Testis (tissue), 3 donors: ENCODE measurements around the gene NUMB. TPM values are rescaled to one million over a fixed set of nuclear protein-coding genes. Genes with fewer than 3 reads are reported as not detected.
"Not testable (repeated sequence)": the region's sequence is repeated elsewhere in the genome, so short reads cannot be mapped to it uniquely, and the experiment has no call there.

Experiments
- DNase-seq: peaks from one replicate; pipeline ENCODE4 v3.0.0-alpha.2; 2019
- H3K27ac ChIP-seq, 2 donors: fragments of 200-600 bp; sonication (generic); one replicate each; pipeline ENCODE4 v1.5.1; 2019
- H3K27me3 ChIP-seq: fragments of 200-600 bp; sonication (generic); one replicate; pipeline ENCODE4 v1.5.1; 2019
- H3K36me3 ChIP-seq: fragments of 200-600 bp; sonication (generic); one replicate; pipeline ENCODE4 v1.5.1; 2017; ENCODE audit warnings: low read depth; ENCODE audit errors: missing control alignments
- H3K4me1 ChIP-seq: fragments of 200-600 bp; sonication (generic); one replicate; pipeline ENCODE4 v1.5.1; 2019
- H3K4me3 ChIP-seq, 2 donors: fragments of 200-600 bp; sonication (generic); one replicate each; pipeline ENCODE4 v1.5.1; 2017 to 2019
- H3K9me3 ChIP-seq: fragments of 200-600 bp; sonication (generic); one replicate; pipeline ENCODE4 v1.5.1; 2017
- CTCF ChIP-seq, 3 experiments: fragments of 450-650 bp in 2 of 3; fragments of 200-600 bp in 1 of 3; sonication (generic) in 1 of 3; IDR thresholded peaks; one replicate each; pipeline ENCODE4 v1.5.1; 2016 to 2019; ENCODE audit warnings: antibody characterized with exemption in 3 of 3, mild to moderate bottlenecking in 2 of 3, moderate library complexity in 1 of 3
- POLR2A ChIP-seq: fragments of 450-650 bp; IDR thresholded peaks from one replicate; pipeline ENCODE4 v1.6.1; 2017; ENCODE audit warnings: antibody characterized with exemption, mild to moderate bottlenecking, moderate library complexity
- WGBS, 2 donors: methylation state at CpG; one replicate each; pipeline ENCODE4 v1.1.5; 2018; 5-methylcytosine and 5-hydroxymethylcytosine counted together
- intact Hi-C: fragments of 100-400 bp; cut with DNase I; formaldehyde crosslinking; loops from one replicate; pipeline ENCODE4 v1.15.1; 2023; ENCODE audit warnings: low total_unique reads
- polyA plus RNA-seq: library from polyadenylated mRNA; stranded (reverse); fragments of 350-450 nt; fragmentation: Illumina TruSeq; extraction: RNeasy Lipid Tissue Mini Kit (QIAGEN cat#74804); gene quantifications from one replicate; pipeline ENCODE4 v1.2.3, GENCODE V29; 2014; ENCODE audit warnings: low read depth, low replicate concordance; ENCODE audit not compliant: insufficient read depth
- total RNA-seq, 2 donors: library from RNA; depleted of rRNA; stranded (reverse); fragments of >200 nt; gene quantifications; one replicate each; pipeline ENCODE4 v1.2.3, GENCODE V29; 2016

Gene NUMB
- total and polyA plus RNA-seq, 3 donors from 2014 or later, result 60.3 to 78.7 (median 69.7) TPM

DNA sequence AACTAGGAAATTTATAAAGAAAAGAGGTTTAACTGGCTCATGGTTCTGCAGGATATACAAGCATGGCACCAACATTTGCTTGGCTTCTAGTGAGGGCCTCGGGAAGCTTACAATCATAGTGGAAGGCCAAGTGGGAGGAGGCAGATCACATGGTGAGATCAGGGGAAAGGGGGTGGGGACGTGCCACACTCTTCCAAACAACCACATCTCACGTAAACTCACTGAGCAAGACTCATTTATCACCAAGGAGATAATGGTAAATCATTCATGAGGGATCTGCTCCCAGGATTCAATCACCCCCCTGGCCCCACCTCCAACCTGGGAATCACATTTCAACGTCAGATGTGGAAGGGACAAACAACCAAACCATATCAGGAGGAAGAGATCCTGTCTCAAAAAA, 35.8 kb downstream of the NUMB start:
- 82 to 83% methylated on average over 4 of the region's 4 CpGs for WGBS, 2 donors
- Histone ChIP-seq H3K4me1 (no peaks in the 10 kb centered on the region), H3K27me3 (no peaks in the 10 kb centered on the region), H3K9me3 (no peaks in the 10 kb centered on the region), H3K36me3 (no peaks in the 10 kb centered on the region), H3K4me3 (no peak overlapping the region), H3K27ac (no peak overlapping the region)
- intact Hi-C loops, result no loop called here
- no peak for DNase-seq
- TF ChIP-seq CTCF (IDR thresholded peaks at IDR 0.05), result no peak
- no peak for TF ChIP-seq POLR2A

GRCh38 chr14:73418227-73418626, 40.1 kb downstream of the NUMB start:
- H3K4me1 ChIP-seq, result peaks cover 9% of the 10 kb centered on the region
- H3K9me3 ChIP-seq, result no peaks in the 10 kb centered on the region
- WGBS, 2 donors, result 90 to 100% methylated on average over 3 of the region's 3 CpGs
- intact Hi-C loops, result no loop called here
- no peak overlapping the region for H3K4me3 ChIP-seq
- no peaks in the 10 kb centered on the region for H3K27me3 ChIP-seq
- no peaks in the 10 kb centered on the region for H3K36me3 ChIP-seq
- DNase-seq, result no peak
- H3K27ac ChIP-seq, result no peak overlapping the region
- TF ChIP-seq CTCF (IDR thresholded peaks at IDR 0.05) (no peak), POLR2A (no peak)

- H3K9me3 ChIP-seq, H3K27ac ChIP-seq, H3K27me3 ChIP-seq, DNase-seq, H3K4me1 ChIP-seq, intact Hi-C loops, H3K36me3 ChIP-seq, H3K4me3 ChIP-seq: not testable (repeated sequence)
- WGBS, 2 donors, result 97 to 100% methylated on average over 3 of the region's 3 CpGs
These were observed 52.1 kb downstream of the NUMB start for GRCh38 chr14:73406248-73406647.

DNA sequence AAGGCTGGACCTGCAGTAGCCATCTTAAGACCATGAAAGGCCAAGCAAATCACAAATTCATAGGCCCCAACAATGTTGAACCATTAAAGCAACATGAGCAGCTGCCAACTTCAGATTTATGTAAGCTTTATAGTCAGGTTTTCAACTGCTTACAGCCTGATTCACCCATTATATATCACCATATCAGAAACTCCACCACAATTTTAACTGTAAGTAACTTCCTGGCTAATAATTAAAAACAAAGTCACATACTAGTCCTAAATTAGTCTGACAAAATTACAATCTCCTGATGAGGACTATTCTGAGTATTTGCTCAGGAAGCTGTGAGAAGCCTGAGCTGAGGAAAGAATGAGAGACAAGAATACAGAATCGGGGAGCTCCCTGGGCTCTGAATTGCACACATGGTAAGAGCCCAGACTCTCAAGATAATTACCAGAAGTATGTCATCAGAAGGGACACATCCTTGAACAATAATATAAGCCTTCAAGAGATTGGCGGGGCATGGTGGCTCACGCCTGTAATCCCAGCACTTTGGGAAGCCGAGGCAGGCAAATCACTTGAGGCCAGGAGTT, 55.1 kb downstream of the NUMB start:
- Histone ChIP-seq H3K9me3 (no peaks in the 10 kb centered on the region), H3K36me3 (no peaks in the 10 kb centered on the region), H3K27ac (no peak overlapping the region), H3K4me3 (no peak overlapping the region), H3K4me1 (no peaks in the 10 kb centered on the region), H3K27me3 (no peaks in the 10 kb centered on the region)
- intact Hi-C loops, result no loop called here
- no peak for DNase-seq
- 91 to 95% methylated on average over 4 of the region's 4 CpGs for WGBS, 2 donors
- TF ChIP-seq POLR2A (no peak), CTCF (IDR thresholded peaks at IDR 0.05) (no peak)

GRCh38 chr14:73402579-73402978, 55.8 kb downstream of the NUMB start:
- no peaks in the 10 kb centered on the region for H3K4me1 ChIP-seq
- TF ChIP-seq POLR2A, result no peak
- no peak for TF ChIP-seq CTCF (IDR thresholded peaks at IDR 0.05)
- H3K36me3 ChIP-seq, result no peaks in the 10 kb centered on the region
- no peak for DNase-seq
- H3K4me3 ChIP-seq, result no peak overlapping the region
- intact Hi-C loops, result no loop called here
- H3K27me3 ChIP-seq, result no peaks in the 10 kb centered on the region
- no peaks in the 10 kb centered on the region for H3K9me3 ChIP-seq
- H3K27ac ChIP-seq, result no peak overlapping the region
- 48 to 61% methylated on average over 2 of the region's 2 CpGs for WGBS, 2 donors
